Endothelial cell of umbilical vein (primary cell): ENCODE results near the gene RBM47.

Experiments used
- EZH2 ChIP-seq: IDR thresholded peaks from 2 replicates; pipeline ENCODE4 v1.6.1; 2012; ENCODE audit warnings: borderline replicate concordance, low read depth, mild to moderate bottlenecking, moderate library complexity, low read length, inconsistent platforms; ENCODE audit not compliant: severe bottlenecking
- GATA2 ChIP-seq: IDR thresholded peaks from 2 replicates; pipeline ENCODE4 v1.7.0; 2011; ENCODE audit warnings: low read depth, mild to moderate bottlenecking, moderate library complexity, mixed read lengths, low read length; ENCODE audit not compliant: insufficient read length, insufficient read depth
- POLR2A ChIP-seq: IDR thresholded peaks from 2 replicates; pipeline ENCODE4 v1.6.1; 2012; ENCODE audit warnings: low read depth, mild to moderate bottlenecking, control low read depth, low read length
- POLR2AphosphoS5 ChIP-seq: IDR thresholded peaks from 2 replicates; pipeline ENCODE4 v1.6.1; 2012; ENCODE audit warnings: low read depth, mild to moderate bottlenecking, control low read depth, low read length, moderate library complexity; ENCODE audit not compliant: insufficient read depth
- TF ChIP-seq, protein P1 (sequence below), 2 donors: IDR thresholded peaks; 1 replicate in 1 of 2; 2 replicates in 1 of 2; pipeline ENCODE4 v1.5.1; 2011; ENCODE audit warnings: low read length in 2 of 2, mild to moderate bottlenecking in 2 of 2, moderate library complexity in 2 of 2, control low read depth in 1 of 2, inconsistent platforms in 1 of 2, low read depth in 1 of 2; ENCODE audit not compliant: insufficient read depth in 1 of 2; ENCODE audit errors: extremely low read depth in 1 of 2
- TF ChIP-seq, protein P2 (sequence below): IDR thresholded peaks from 2 replicates; pipeline ENCODE4 v1.6.1; 2011; ENCODE audit not compliant: insufficient read depth, insufficient read length

DNA sequence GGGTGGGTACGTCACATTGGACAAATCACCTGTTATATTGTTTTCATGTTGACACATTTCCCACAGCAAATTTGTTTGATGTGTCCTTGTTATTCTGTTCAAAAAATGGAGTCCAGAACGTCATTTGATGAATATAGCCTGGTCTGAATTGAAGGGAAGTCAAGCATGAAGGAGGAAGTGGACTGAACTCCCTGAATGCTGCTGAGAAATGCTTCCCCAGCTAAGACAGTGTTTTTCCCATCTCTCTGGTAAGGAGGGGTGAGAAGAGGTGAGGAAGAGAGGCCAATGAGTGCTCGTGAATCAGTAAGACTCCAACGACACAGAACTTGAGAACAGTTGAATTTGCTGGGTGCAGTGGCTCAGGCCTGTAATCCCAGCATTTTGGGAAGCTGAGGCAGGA, 127.4 kb downstream of the RBM47 start:
- TF ChIP-seq, protein P1, sequence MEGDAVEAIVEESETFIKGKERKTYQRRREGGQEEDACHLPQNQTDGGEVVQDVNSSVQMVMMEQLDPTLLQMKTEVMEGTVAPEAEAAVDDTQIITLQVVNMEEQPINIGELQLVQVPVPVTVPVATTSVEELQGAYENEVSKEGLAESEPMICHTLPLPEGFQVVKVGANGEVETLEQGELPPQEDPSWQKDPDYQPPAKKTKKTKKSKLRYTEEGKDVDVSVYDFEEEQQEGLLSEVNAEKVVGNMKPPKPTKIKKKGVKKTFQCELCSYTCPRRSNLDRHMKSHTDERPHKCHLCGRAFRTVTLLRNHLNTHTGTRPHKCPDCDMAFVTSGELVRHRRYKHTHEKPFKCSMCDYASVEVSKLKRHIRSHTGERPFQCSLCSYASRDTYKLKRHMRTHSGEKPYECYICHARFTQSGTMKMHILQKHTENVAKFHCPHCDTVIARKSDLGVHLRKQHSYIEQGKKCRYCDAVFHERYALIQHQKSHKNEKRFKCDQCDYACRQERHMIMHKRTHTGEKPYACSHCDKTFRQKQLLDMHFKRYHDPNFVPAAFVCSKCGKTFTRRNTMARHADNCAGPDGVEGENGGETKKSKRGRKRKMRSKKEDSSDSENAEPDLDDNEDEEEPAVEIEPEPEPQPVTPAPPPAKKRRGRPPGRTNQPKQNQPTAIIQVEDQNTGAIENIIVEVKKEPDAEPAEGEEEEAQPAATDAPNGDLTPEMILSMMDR (IDR thresholded peaks at IDR 0.05; ENCODE audit: extremely low read depth in 1 of 2, insufficient read depth in 1 of 2, low read depth in 1 of 2, low read length in 2 of 2): no peak
- TF ChIP-seq POLR2A: no peak
- TF ChIP-seq POLR2AphosphoS5: no peak
- TF ChIP-seq EZH2: no peak
- TF ChIP-seq, protein P2, sequence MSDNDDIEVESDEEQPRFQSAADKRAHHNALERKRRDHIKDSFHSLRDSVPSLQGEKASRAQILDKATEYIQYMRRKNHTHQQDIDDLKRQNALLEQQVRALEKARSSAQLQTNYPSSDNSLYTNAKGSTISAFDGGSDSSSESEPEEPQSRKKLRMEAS: no peak
- no peak for TF ChIP-seq GATA2
